Glutamatergic neuron (in vitro differentiated cells): ENCODE measurements around the gene THSD4. TPM values are rescaled to one million over a fixed set of nuclear protein-coding genes. Genes with fewer than 3 reads are reported as not detected.

ENCODE experiments used
- DNase-seq: peaks from one replicate; pipeline ENCODE4 v3.0.0; 2022
- H3K27ac Mint-ChIP-seq: one replicate; pipeline ENCODE4 v1.8.0; 2020; ENCODE audit warnings: mild to moderate bottlenecking, mixed read lengths, inconsistent platforms; ENCODE audit not compliant: unreplicated experiment
- H3K27me3 Mint-ChIP-seq: one replicate; pipeline ENCODE4 v1.8.0; 2020; ENCODE audit warnings: mild to moderate bottlenecking, moderate library complexity, mixed read lengths, inconsistent platforms; ENCODE audit not compliant: unreplicated experiment
- H3K36me3 Mint-ChIP-seq: one replicate; pipeline ENCODE4 v1.8.0; 2020; ENCODE audit warnings: mild to moderate bottlenecking, mixed read lengths, inconsistent platforms; ENCODE audit not compliant: unreplicated experiment
- H3K4me1 Mint-ChIP-seq: one replicate; pipeline ENCODE4 v1.8.0; 2020; ENCODE audit warnings: mild to moderate bottlenecking, low read depth, mixed read lengths, inconsistent platforms; ENCODE audit not compliant: unreplicated experiment
- H3K4me3 Mint-ChIP-seq: one replicate; pipeline ENCODE4 v1.8.0; 2020; ENCODE audit warnings: mild to moderate bottlenecking, mixed read lengths, inconsistent platforms; ENCODE audit not compliant: unreplicated experiment
- H3K9me3 Mint-ChIP-seq: one replicate; pipeline ENCODE4 v1.8.0; 2020; ENCODE audit warnings: mild to moderate bottlenecking, moderate library complexity, mixed read lengths, inconsistent platforms; ENCODE audit not compliant: unreplicated experiment
- total RNA-seq: library from RNA; stranded (reverse); fragmentation: NEBNext Ultra II Directional; extraction: Animal tissue kit (Norgen Biotek cat#: 25700); gene quantifications from one replicate; pipeline ENCODE4 v1.2.1, GENCODE V29; 2021; ENCODE audit not compliant: unreplicated experiment
- TF ChIP-seq, protein P1 (sequence below): fragments of 200-600 bp; sonication (generic); IDR thresholded peaks from one replicate; pipeline ENCODE4 v1.5.0; 2021; ENCODE audit not compliant: partially characterized antibody, unreplicated experiment

THSD4 gene
- total RNA-seq, 1 donor from 2014 or later, result 12.3 TPM

DNA sequence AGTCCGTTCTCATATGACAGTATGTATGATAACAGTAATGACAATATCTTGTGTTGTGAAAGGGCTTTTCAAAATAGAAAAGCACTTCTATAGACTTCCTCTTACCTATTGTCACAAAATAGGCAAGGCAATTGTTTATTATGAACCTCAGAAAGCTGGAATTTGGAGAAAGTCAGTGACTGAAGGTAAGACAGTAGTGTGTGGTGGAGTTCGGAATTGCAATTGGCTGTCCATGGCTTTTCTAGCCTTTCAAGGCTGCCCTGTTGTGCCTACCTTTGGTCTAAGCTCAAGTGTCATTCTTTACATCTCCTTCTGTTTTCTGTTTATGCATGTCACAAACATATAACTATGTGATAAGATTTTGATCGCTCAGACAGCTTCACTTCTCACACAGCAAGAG is 475.8 kb downstream of the THSD4 start:
- peaks cover 4% of the 10 kb centered on the region for H3K36me3 Mint-ChIP-seq
- TF ChIP-seq, protein P1, sequence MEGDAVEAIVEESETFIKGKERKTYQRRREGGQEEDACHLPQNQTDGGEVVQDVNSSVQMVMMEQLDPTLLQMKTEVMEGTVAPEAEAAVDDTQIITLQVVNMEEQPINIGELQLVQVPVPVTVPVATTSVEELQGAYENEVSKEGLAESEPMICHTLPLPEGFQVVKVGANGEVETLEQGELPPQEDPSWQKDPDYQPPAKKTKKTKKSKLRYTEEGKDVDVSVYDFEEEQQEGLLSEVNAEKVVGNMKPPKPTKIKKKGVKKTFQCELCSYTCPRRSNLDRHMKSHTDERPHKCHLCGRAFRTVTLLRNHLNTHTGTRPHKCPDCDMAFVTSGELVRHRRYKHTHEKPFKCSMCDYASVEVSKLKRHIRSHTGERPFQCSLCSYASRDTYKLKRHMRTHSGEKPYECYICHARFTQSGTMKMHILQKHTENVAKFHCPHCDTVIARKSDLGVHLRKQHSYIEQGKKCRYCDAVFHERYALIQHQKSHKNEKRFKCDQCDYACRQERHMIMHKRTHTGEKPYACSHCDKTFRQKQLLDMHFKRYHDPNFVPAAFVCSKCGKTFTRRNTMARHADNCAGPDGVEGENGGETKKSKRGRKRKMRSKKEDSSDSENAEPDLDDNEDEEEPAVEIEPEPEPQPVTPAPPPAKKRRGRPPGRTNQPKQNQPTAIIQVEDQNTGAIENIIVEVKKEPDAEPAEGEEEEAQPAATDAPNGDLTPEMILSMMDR, result peak; percentile 33
- no peak overlapping the region for H3K27ac Mint-ChIP-seq
- H3K4me1 Mint-ChIP-seq, result peaks cover 6% of the 10 kb centered on the region
- peaks cover 2% of the 10 kb centered on the region for H3K9me3 Mint-ChIP-seq
- no peaks in the 10 kb centered on the region for H3K27me3 Mint-ChIP-seq
- H3K4me3 Mint-ChIP-seq, result no peak overlapping the region
- DNase-seq, result no peak

DNA sequence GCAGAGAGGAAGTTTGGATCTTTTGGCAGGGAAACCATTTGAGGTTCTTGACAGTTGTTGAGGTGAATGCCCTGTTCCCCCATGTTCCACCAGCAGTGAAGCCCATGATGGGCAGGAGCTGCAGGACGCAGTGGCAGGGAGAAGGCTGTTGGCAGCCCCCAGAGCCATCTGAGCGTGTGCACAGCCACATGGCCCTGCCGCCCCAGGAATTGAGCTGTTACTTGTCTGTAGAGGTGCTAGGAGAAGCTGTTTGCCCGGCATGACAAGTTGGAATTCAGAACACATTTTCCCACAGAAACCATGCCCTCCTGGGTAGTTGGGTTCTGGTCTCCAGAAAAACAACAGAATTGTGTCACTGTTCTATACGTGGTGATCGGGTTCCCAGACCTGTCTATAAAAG is 476.9 kb downstream of the THSD4 start:
- Mint-ChIP-seq H3K36me3 (no peaks in the 10 kb centered on the region), H3K27ac (no peak overlapping the region)
- no peak for DNase-seq

GRCh38 chr15:71595846-71596553 is 480.7 kb downstream of the THSD4 start:
- DNase-seq, result no peak
- peaks cover 15% of the 10 kb centered on the region for H3K4me1 Mint-ChIP-seq

More for the DNA sequence above, 476.9 kb downstream of the THSD4 start:
- TF ChIP-seq, protein P1, result no peak
- no peak overlapping the region for H3K4me3 Mint-ChIP-seq
- H3K4me1 Mint-ChIP-seq, result peaks cover 6% of the 10 kb centered on the region
- no peaks in the 10 kb centered on the region for H3K27me3 Mint-ChIP-seq
- no peaks in the 10 kb centered on the region for H3K9me3 Mint-ChIP-seq

GRCh38 chr15:71596672-71597071 is 481.4 kb downstream of the THSD4 start:
- TF ChIP-seq, protein P1, result no peak
- Mint-ChIP-seq H3K36me3 (no peaks in the 10 kb centered on the region), H3K4me1 (peaks cover 10% of the 10 kb centered on the region), H3K27me3 (no peaks in the 10 kb centered on the region), H3K9me3 (no peaks in the 10 kb centered on the region), H3K27ac (no peak overlapping the region), H3K4me3 (no peak overlapping the region)
- no peak for DNase-seq

More at GRCh38 chr15:71595846-71596553, 480.7 kb downstream of the THSD4 start:
- TF ChIP-seq, protein P1, result no peak
- Mint-ChIP-seq H3K27me3 (no peaks in the 10 kb centered on the region), H3K36me3 (no peaks in the 10 kb centered on the region), H3K27ac (no peak overlapping the region), H3K9me3 (no peaks in the 10 kb centered on the region), H3K4me3 (no peak overlapping the region)

DNA sequence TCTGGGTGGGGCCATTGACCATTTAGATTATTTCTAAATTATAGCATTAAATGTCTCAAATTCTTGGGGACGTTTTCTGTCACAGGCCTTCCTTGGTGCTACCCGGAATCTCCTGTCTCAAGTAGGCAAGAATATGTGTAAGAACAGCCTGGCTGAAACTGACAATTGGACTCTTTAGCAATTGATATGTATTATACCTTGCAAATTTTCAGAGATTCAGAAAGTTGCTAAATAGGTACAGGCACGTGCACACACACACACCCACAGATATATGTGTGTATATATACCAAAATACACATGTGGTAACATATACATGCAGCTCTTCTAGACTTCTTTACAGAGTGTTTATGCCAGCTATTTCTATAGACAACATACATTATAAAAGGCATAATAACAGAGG is 481.9 kb downstream of the THSD4 start:
- no peak overlapping the region for H3K4me3 Mint-ChIP-seq
- peaks cover 10% of the 10 kb centered on the region for H3K4me1 Mint-ChIP-seq
- no peaks in the 10 kb centered on the region for H3K36me3 Mint-ChIP-seq
- no peaks in the 10 kb centered on the region for H3K9me3 Mint-ChIP-seq
- TF ChIP-seq, protein P1, result no peak
- no peaks in the 10 kb centered on the region for H3K27me3 Mint-ChIP-seq
- DNase-seq, result no peak
- H3K27ac Mint-ChIP-seq, result no peak overlapping the region
